Skeletal muscle tissue (tissue), 4 donors: ENCODE data around the gene PJA2. TPM values are rescaled to one million over a fixed set of nuclear protein-coding genes. Genes with fewer than 3 reads are reported as not detected.
A peak's percentile ranks its signal among the peaks of the same experiment; 100 is the strongest.

Source experiments
- H3K27ac ChIP-seq: one replicate; pipeline ENCODE4 v1.7.0; 2013; ENCODE audit warnings: mild to moderate bottlenecking, low read depth, low read length, inconsistent platforms
- H3K27me3 ChIP-seq, 3 donors: one replicate each; pipeline ENCODE4 v1.7.0; 2013; ENCODE audit warnings: low read length in 3 of 3; ENCODE audit not compliant: control insufficient read depth in 3 of 3, insufficient read depth in 3 of 3
- H3K36me3 ChIP-seq, 3 donors: one replicate each; pipeline ENCODE4 v1.7.0; 2013; ENCODE audit warnings: low read length in 3 of 3; ENCODE audit not compliant: control insufficient read depth in 3 of 3, insufficient read depth in 3 of 3
- H3K4me1 ChIP-seq, 3 donors: one replicate each; pipeline ENCODE4 v1.7.0; 2013; ENCODE audit warnings: low read length in 3 of 3, mild to moderate bottlenecking in 3 of 3; ENCODE audit not compliant: control insufficient read depth in 3 of 3, insufficient read depth in 3 of 3
- H3K4me3 ChIP-seq, 3 donors: one replicate each; pipeline ENCODE4 v1.7.0; 2013; ENCODE audit warnings: low read length in 3 of 3
- H3K9ac ChIP-seq, 3 donors: one replicate each; pipeline ENCODE4 v1.7.0; 2013; ENCODE audit warnings: low read length in 3 of 3, mild to moderate bottlenecking in 3 of 3, moderate library complexity in 2 of 3, low read depth in 1 of 3
- H3K9me3 ChIP-seq, 3 donors: one replicate each; pipeline ENCODE4 v1.7.0; 2013; ENCODE audit warnings: low read length in 3 of 3; ENCODE audit not compliant: control insufficient read depth in 3 of 3
- total RNA-seq: library from RNA; depleted of rRNA; stranded (reverse); fragments of >200 nt; gene quantifications from one replicate; pipeline ENCODE4 v1.2.3, GENCODE V29; 2014
- donor health status: Osteomylitis.

The PJA2 gene
- total RNA-seq, 1 donor from 2014 or later: 94.5 TPM

- no peak overlapping the region for H3K27ac ChIP-seq
- H3K9me3 ChIP-seq: no peaks in the 10 kb centered on the region
- peaks cover 0 to 19% (median 2%) of the 10 kb centered on the region in 3 donors for H3K36me3 ChIP-seq
- no peak overlapping the region for H3K9ac ChIP-seq
- H3K4me3 ChIP-seq: no peak overlapping the region
- H3K27me3 ChIP-seq: no peaks in the 10 kb centered on the region
- no peaks in the 10 kb centered on the region for H3K4me1 ChIP-seq
These were observed 75.7 kb downstream of the PJA2 start for GRCh38 chr5:109334056-109334455.

- H3K27ac ChIP-seq: no peak overlapping the region
- H3K9me3 ChIP-seq: no peaks in the 10 kb centered on the region
- H3K9ac ChIP-seq: no peak overlapping the region
- H3K4me1 ChIP-seq: no peaks in the 10 kb centered on the region
- H3K4me3 ChIP-seq: no peak overlapping the region
- peaks cover 0 to 11% (median 2%) of the 10 kb centered on the region in 3 donors for H3K36me3 ChIP-seq
- H3K27me3 ChIP-seq: no peaks in the 10 kb centered on the region
These were observed 80.2 kb downstream of the PJA2 start for GRCh38 chr5:109329333-109330237.

GRCh38 chr5:109328626-109329025 lies 81.1 kb downstream of the PJA2 start:
- Histone ChIP-seq H3K9ac (no peak overlapping the region), H3K4me3 (no peak overlapping the region), H3K4me1 (no peaks in the 10 kb centered on the region), H3K9me3 (no peaks in the 10 kb centered on the region), H3K27ac (no peak overlapping the region), H3K36me3 (peaks cover 0 to 6% (median 1%) of the 10 kb centered on the region in 3 donors), H3K27me3 (no peaks in the 10 kb centered on the region)

- Histone ChIP-seq H3K9me3 (no peaks in the 10 kb centered on the region), H3K4me1 (no peaks in the 10 kb centered on the region), H3K9ac (no peak overlapping the region), H3K36me3 (no peaks in the 10 kb centered on the region), H3K4me3 (no peak overlapping the region), H3K27ac (no peak overlapping the region), H3K27me3 (no peaks in the 10 kb centered on the region)
These were observed 82.2 kb downstream of the PJA2 start for GRCh38 chr5:109327570-109327969.

- Histone ChIP-seq H3K27ac (no peak overlapping the region), H3K36me3 (no peaks in the 10 kb centered on the region), H3K27me3 (no peaks in the 10 kb centered on the region), H3K9ac (no peak overlapping the region), H3K4me1 (no peaks in the 10 kb centered on the region), H3K4me3 (peak overlapping the region in 1 of 3 donors; percentile 18), H3K9me3 (no peaks in the 10 kb centered on the region)
These were observed 82.9 kb downstream of the PJA2 start for GRCh38 chr5:109326919-109327318.

GRCh38 chr5:109325456-109325855 lies 84.3 kb downstream of the PJA2 start:
- Histone ChIP-seq H3K9ac (no peak overlapping the region), H3K9me3 (no peaks in the 10 kb centered on the region), H3K4me1 (no peaks in the 10 kb centered on the region), H3K27ac (no peak overlapping the region), H3K27me3 (no peaks in the 10 kb centered on the region), H3K4me3 (no peak overlapping the region), H3K36me3 (no peaks in the 10 kb centered on the region)

GRCh38 chr5:109324931-109325330 lies 84.8 kb downstream of the PJA2 start:
- H3K9ac ChIP-seq: no peak overlapping the region
- no peaks in the 10 kb centered on the region for H3K9me3 ChIP-seq
- no peaks in the 10 kb centered on the region for H3K36me3 ChIP-seq
- no peak overlapping the region for H3K4me3 ChIP-seq
- H3K27me3 ChIP-seq: no peaks in the 10 kb centered on the region
- H3K4me1 ChIP-seq: no peaks in the 10 kb centered on the region
- no peak overlapping the region for H3K27ac ChIP-seq

- Histone ChIP-seq H3K27me3 (no peaks in the 10 kb centered on the region), H3K4me3 (no peak overlapping the region), H3K9ac (no peak overlapping the region), H3K36me3 (no peaks in the 10 kb centered on the region), H3K4me1 (no peaks in the 10 kb centered on the region), H3K27ac (no peak overlapping the region), H3K9me3 (no peaks in the 10 kb centered on the region)
These were observed 85.4 kb downstream of the PJA2 start for GRCh38 chr5:109324351-109324750.

GRCh38 chr5:109322694-109323093 lies 87.1 kb downstream of the PJA2 start:
- Histone ChIP-seq H3K9ac (no peak overlapping the region), H3K27ac (no peak overlapping the region), H3K27me3 (no peaks in the 10 kb centered on the region), H3K4me1 (no peaks in the 10 kb centered on the region), H3K36me3 (no peaks in the 10 kb centered on the region), H3K4me3 (no peak overlapping the region), H3K9me3 (no peaks in the 10 kb centered on the region)

GRCh38 chr5:109319351-109319750 lies 90.4 kb downstream of the PJA2 start:
- Histone ChIP-seq H3K27me3 (no peaks in the 10 kb centered on the region), H3K4me3 (no peak overlapping the region), H3K4me1 (peaks cover 0 to 3% (median 3%) of the 10 kb centered on the region in 3 donors), H3K9ac (no peak overlapping the region), H3K9me3 (no peaks in the 10 kb centered on the region), H3K36me3 (no peaks in the 10 kb centered on the region), H3K27ac (no peak overlapping the region)
